HG02588 (cell line): ENCODE measurements around the gene ANK3.

ENCODE experiments used
- ATAC-seq: cut with Tn5 transposase; IDR thresholded peaks from one replicate; pipeline ENCODE4 v1.9.1; 2021; ENCODE audit warnings: mild to moderate bottlenecking, moderate library complexity; ENCODE audit not compliant: unreplicated experiment

Gene ANK3

DNA sequence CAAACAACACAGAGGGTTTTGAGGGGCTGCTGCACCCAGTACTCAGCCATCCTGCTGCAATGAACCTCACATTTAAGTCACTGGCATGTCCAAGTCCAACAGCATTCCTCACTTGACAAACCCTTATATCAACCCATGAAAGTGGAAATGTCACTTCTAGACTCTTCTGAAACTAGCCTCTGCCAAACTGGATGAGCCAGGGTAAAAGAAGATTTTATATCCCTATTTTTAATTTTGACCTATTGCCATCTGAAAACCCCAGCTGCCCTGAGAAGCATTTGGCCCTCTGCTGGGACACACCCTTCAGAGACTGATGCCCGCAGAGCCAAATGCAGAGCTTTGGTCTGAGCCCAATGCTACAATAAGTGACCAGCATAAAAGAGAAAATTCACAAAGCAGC is 201.1 kb downstream of the ANK3 start:
- no peak for ATAC-seq

DNA sequence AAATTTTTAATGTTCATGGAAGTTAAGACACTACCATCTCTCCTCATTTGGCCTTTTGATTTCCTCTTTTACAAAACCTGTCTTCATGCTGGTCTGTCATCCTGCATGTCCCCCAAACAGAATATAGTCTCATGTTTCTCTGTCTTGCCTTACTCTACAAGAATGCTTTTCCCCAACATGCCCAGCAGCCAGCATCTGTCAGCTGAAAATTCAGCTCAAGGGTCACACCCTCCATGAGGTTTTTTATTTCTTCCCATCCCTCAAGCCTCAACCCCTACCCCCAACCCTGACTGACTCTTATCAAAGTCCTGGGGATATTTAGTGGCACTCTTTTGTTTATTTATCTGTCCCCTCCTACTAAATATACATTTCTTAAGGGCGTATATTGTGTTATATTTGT is 202.0 kb downstream of the ANK3 start:
- ATAC-seq, result no peak

DNA sequence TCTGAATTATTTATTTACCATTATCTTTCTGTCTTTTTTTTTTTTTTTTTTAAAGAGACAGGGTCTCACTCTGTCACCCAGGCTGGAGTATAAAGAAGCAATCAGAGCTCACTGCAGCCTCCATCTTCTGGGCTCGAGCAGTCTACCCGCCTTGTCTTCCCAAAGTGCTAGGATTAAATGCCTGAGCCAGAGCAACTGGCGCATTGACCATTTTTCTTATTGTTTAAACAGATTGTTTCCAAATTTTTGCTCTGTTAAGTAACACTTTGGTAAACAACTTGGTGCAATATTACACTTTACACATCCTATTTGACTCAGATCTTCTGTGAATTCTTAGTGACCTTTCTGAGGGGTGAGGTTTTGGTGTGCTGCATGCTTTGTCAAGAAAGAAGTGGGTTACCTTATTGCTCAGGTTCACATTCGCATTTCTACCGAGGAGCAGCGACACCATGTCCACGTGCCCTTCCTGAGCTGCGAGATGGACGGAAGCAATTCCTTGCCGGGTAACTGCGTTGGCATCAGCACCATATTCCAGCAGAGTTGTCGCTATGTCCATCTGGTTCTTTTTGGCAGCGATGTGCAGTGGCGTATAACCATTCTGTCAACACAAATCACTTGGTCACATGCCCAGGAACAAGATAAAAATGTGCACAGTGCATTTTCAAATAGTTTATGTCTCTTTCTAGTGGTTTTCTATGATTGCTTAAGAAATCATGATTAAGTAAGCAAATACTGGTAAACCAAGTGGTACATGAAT is 203.2 kb downstream of the ANK3 start:
- ATAC-seq, result no peak

DNA sequence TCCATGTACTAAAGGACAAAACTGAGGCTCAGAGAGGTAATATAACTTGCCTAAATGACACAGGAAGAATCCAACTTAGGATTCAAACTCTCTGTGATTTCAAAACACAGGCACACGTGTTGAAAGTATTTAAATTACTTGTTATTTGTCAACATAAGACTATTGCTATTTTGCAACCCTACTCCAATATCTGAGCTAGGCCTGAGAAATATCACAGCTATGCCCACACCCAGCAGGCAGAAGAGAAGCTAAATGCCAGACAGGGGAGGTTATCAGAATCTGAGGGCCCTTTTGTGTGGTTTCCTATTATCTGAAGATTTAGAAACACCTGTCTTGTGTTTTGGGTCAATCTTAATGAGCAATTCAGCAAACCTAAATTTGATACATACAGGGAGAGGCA is 204.3 kb downstream of the ANK3 start:
- no peak for ATAC-seq

DNA sequence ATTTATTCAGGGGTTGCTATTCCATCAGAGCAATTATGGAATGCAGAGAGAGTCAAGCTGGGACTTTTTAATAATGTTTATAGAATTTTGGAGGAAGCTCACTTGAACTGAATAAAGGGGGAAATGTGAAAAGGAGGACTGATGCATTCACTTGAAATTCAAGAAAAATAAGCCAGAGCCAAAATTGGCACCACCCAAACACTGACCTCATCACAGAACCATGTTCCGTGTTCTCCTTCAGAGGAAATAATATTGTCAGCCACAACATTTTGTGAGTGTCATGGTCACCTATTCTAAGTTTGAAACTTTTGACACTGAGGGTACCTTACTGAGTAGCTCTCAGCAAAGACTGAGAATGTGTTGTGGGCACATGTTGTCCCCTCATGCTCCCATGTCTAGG is 207.0 kb downstream of the ANK3 start:
- no peak for ATAC-seq

DNA sequence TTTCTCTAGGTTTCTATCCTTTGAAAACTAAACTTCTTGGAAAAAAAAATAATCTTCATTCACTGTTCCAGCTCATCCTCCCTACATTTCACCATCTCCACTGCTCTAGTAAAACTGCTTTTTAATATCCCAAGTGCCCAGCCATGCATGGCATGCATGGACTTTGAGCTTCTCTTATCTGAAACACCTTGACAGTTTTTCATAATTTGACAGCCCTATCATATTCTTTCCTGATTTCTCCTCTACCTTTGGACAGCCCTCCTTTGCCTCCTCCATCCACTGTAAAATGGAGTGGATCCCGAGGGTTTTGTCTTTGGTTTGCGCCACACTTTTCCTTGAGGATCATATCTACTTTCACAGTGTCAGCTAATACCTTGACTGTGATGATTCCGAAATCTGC is 212.8 kb downstream of the ANK3 start:
- ATAC-seq, result no peak

DNA sequence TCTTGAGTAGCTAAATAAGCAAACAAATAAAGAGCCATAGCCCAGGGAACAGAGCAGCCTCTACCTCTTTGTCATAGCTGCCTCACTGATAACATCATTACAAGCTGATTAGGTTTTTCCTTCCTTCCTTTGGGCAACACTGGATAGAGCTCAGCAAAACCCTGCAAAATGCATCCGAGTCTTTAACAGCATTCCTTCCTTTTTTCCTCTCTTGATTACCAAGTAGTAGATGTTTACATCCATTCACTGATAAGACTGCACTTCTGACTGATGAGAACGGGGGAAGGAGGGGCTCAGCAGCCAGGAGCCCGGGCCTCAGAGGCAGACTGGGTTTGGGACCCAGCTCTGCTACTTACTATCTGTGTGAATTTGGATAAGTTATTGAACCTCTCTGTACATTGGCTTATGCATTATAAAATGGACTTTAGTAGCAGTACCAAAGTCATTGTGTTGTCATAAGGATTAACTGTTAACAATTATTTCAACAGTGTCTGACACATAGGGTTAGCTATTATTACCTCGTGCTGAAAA is 214.2 kb downstream of the ANK3 start:
- no peak for ATAC-seq

DNA sequence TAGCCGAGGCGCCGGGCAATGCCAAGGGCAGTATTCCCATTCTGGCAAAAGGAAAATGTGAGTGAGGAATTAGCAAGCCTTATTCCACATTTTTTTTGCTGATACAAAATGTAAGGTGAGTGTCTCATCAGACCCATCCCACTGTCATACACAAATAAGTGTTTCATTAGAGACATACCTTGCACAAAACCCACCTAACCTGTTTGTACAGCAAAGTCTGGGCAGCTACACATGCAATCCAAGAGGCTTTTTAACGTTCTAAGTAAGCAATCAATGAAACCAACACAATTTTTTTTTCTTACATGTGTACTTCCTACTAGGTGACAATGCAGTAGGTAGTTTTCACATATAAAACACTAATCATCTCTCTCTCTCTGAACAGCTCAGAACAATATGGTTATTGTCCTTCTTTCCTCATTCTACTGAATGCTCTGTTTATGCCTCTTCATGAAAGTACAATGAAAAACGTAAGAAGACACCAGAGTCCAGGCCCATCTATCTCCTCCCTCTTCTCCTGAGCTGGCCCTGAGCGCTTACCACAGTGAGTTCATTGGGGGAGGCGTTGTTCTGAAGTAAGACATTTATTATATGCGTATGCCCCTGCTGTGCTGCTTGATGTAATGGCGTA is 217.2 kb downstream of the ANK3 start:
- no peak for ATAC-seq

DNA sequence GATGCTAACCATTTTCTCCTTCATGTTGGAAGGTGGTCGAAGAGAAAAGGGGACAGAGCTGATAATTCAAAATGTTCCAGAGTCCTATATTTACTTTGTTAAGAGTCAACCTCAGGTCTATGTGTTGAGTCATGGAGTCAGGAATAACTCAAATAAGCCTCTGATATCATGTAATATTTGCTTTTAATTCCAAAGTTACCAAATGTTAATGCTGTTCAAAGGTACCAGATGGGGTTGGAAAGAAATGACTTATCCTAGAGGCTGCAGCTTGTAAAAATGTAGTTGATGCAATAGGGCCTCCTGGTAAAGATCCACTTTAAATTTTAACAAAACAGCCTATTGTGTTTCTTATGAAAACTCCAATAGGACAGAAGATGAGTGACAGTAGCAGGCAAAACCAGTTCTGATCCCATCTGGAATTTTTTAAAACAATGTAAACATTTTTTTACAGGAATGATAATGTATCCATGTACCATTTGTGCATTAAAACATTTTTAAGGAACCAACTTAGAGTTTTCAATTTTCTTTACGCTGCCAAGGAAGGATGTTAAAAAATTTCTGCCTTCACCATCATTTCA is 218.2 kb downstream of the ANK3 start:
- no peak for ATAC-seq

DNA sequence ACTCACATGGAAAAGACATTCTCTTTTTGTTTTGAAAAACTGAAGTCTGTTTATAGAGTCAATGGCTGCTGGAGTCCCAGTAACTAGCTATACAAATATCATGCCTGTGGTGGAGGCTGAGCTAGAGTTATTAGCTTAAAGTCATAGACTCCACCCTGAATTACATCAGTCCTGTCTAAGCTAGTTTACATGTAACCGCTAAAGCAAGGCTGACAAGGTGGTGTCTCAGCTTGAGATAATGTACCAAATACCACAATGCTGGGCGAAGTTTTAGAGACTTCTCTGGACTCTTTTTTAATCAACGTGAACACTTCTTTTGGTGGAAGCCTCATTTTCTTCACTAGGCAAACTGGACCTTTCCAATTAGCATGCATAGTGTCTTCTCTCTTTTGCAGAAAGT is 219.4 kb downstream of the ANK3 start:
- no peak for ATAC-seq

DNA sequence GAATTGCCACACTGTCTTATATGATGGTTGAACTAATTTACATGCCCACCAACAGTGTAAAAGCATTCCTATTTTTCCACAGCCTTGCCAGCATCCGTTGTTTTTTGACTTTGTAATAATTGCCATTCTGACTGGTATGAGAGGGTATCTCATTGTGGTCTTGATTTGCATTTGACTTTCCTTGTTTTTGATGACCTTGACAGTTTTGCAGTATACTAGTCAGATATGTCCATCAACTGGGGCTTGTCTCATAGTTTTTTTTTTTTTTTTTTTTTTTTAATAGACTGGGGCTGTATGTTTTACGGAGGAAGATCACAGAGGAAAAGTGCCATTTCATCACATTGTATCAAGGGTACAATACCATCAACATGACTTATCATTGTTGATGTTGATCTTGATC is 220.6 kb downstream of the ANK3 start:
- ATAC-seq, result no peak

DNA sequence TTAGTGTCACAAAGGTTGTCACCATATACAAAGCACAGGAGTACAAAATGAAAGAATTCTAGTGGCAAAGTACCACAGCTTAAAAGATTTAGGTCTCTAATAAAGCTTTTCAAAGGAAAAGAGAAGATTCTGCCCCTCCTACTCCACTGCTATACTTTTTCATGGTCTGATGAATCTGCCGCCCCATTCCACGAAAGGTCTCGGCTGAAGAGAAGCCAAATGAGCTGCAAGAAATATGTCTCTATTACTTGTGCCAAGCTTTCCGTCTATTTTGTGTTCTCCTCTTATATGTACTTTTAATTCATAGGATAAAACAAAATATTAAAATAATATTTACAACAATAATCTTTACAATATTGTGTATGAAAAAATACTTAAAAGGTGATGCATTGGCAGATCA is 222.6 kb downstream of the ANK3 start:
- no peak for ATAC-seq

DNA sequence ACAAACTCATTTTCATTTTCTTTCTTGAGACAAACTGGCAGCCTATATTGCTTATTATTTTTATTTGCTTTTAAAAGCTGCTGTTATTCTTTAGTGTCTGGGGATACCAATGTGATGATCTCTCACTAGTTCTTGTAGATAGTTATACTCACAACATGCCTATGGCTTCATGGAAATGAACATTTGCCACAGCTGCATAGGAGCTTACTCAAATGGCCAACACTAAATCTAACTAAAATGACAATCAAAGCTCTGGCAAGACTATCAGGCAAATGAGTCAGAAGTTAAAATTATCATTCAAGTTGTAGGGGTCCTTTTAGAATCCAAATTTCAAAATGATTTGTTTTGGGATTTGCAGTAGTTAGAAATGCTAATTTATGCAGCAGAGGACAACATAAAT is 225.9 kb downstream of the ANK3 start:
- ATAC-seq, result no peak

DNA sequence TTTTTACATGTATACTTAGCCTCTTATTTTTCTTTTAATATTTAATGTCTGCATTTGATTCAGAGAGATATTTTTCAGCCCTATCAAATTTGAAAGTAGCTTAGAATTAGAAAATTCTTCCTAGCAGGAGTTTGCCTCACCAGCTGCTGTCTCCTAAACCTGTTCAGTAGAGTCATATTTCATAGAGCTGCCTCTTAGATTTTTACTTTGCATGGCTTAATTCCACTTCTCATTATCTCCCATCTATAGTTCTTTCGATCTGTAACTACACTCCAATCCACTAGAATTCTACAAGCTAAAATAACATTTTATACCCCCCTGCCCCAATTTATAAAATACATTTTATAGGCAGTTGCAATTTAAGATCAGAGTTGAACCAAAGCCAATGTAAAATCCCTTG is 227.0 kb downstream of the ANK3 start:
- ATAC-seq, result no peak

DNA sequence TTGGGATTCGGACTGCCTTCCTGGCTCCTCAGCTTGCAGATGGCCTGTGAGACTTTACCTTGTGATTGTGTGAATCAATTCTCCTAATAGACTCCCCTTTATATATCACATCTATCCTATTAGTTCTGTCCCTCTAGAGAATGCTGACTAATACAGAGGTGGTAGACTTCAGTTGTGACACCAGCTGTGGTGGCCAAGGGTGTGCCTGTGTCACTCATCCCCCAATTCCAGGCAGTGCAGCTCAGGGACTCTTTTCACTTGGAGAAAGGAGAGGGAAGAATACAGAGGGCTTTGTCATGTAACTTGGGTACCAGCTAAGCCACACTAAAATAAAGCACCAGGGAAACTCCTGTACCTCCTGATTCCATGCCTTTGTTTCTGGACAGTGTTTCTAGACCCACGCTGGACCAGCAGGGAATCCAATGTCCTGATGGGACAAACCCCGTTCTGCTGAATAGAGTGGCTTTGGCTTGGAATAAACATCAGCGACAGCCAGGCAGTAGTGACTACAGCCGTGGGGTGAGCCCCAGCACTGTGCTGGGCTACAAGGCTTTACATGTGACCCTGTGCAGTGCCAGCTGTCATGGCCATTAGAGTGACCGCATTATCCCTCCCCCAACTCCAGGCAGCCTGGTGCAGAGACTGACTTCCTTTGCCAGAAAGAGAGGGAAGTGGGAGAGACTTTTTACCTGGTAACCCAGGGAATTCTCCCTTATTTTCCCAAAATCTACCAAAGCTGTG is 233.6 kb downstream of the ANK3 start:
- ATAC-seq, result no peak

DNA sequence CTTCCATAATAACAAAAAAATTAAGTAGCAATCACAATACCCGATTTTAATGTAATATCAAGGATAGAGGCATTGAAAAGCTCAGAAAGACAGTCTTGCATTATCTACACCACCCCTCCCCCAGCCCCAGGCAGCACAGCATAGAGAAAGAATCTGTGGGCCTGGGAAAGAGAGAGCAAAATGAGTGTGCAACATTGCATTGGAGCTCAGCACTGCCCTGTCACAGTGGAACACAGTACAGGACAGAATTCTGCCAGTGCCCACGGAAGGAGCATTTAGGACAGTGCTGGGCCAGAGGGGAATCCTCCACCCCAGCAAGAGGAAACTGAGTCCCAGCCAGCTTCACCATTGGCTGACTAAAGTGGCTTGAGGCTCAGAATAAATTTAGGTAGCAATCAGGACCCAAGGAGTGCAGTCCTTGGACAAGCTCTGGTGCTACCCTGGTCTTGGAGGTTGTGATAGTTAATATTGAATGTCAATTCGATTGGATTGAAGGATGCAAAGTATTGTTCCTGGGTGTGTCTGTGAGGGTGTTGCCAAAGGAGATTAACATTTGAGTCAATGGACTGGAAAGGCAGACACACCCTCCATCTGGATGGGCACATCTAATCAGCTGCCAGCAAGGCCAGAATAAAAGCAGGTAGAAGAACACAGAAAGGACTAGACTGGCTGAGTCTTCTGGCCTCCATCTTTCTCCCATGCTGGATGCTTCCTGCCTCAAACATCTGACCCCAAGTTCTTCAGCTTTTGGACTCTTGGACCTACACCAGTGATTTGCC is 234.4 kb downstream of the ANK3 start:
- ATAC-seq, result no peak

DNA sequence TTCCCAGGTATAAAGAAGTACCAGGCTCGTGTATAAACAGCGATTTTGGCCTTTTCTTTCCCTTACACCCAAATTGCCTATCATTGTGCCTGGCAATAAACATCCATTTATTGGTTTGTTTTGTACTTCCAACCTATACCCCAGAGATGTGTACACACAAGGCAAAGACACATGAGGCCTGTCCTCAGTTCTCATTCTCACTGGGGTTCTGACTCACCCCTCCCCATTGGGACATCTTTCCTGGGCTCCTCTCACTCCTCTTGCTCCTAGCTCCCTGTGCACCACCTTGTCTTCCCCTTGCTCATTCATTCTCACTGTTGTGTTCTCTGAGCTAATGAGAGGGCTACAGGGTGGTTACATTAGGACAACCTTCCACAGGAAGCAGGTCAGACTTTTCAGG is 240.7 kb downstream of the ANK3 start:
- ATAC-seq, result no peak

DNA sequence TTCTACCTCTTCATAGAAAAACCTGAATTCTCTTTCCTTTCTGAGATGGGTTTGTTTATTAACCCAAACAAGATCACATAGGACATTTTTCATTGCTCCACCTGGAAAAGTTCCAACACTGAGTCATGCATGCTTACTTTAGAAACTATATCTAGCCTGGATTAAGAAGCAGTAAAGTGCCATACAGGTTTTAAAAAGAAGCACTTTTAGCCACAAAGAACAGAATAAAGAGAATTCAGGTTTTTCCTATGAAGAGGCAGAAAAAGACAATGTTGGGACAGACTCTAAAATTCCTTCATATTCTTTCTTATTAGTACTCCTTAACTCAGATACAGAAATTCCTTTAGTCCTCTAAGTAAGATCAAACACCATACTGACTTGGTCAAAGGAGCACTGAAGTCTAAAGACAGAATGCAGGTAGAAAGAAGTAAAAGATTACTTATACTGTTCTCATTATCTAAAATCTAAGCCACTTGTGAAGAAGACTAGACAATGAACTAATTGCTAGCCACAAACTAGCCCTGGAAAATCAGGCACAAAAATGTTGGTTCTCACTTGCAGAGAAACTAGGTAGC is 241.3 kb downstream of the ANK3 start:
- ATAC-seq, result no peak

DNA sequence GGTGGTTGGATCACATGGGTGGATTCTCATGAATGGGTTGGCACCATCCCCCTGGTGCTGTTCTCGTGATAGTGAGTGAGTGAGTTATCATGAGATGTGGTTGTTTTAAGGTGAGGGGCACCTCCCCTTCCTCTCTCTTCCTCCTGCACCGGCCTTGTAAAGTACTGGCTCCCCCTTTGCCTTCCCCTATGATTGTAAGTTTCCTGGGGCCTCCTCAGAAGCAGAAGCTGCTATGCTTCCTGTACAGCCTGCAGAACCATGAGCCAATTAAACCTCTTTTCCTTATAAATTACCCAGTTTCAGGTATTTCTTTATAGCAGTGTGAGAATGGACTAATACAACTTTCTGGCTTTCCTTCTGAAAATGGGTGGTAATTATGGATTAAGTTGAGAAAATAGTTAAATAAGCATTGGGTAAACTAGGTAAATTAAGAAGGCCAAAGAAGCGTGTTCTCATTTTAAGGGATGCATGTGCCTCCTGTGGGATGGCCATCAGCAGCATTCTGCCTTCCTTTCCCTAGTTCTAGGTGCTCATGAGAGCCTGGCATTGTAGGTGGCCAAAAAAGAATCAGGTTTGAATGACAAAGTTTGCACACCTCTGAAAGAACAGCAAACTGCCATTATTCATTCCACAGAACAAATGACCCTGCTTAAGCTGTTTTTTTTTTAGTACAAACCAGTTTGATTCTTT is 242.0 kb downstream of the ANK3 start:
- ATAC-seq, result no peak

DNA sequence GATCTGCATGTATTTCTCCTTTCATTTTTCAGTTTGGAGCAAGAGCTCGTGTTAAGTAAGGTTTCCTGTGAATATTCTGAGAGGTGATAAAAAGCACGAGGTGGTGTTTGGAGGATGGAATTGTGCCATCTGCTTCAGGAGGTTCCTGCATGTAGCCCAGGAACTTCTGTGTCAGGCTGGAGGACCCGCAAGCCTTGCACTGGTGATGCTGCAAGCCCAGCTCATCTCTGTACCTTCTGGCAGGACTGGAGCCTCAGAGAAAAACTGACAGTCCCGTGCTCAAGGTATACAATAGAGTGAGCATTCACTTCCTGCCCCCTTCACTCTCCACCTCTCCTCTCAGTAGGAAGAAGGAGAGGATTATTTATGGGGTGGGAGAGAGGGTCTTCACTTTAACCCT is 242.7 kb downstream of the ANK3 start:
- no peak for ATAC-seq
